NCI-H1105 (cell line): Measurements from ENCODE around the gene DLG4.
"Not testable (repeated sequence)": the region's sequence is repeated elsewhere in the genome, so short reads cannot be mapped to it uniquely, and the experiment has no call there.

ENCODE experiments used
- DNase-seq: peaks from one replicate; lab custom pipeline; 2025; lab: John Stamatoyannopoulos, UW

The DLG4 gene

GRCh38 chr17:7183433-7184090 lies 36.1 kb downstream of the DLG4 start:
- DNase-seq = no peak

DNA sequence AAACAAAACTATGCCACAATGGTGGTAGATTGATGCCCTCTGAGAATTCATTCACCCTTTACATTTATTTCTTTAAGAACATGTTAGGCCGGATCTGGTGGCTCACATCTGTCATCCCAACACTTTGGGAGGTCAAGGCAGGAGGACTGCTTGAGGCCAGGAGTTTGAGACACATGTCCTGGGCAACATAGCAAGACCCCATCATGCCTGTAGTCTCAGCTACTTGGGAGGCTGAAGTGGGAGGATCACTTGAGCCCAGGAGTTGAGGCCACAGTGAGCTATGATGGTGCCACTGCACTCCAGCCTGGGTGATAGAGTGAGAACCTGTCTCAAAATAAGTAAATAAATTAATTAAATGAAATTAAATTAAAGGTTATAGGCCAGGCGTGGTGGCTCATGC lies 37.5 kb downstream of the DLG4 start:
- not testable (repeated sequence) for DNase-seq

- DNase-seq = no peak
These were observed 40.0 kb downstream of the DLG4 start, which contains the start of gene ASGR1 for GRCh38 chr17:7179317-7180254. TSS of gene ASGR1 (minus strand) at chr17:7179370. CDS start at chr17:7178563, 807 bp downstream.

DNA sequence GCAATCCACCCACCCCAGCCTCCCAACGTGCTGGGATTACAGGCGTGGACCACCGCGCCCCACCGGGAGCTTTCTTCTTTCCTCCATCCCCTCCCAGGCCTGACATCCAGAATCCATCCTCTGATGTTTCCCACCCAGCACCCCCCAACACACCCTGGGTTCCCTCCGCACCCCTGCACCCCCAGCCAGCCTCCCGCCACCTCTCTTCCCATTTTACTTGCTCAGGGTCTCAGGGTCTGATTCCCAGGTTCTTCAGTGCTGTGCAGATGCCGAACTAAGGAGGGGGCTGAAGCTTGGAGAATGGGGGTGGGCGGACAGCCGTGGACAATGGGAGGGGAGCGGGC lies 40.7 kb downstream of the DLG4 start:
- no peak for DNase-seq

GRCh38 chr17:7177954-7178477 lies 41.6 kb downstream of the DLG4 start:
- DNase-seq = peak; percentile 78

- DNase-seq = peak; percentile 82
These were observed 42.3 kb downstream of the DLG4 start for GRCh38 chr17:7177191-7177953.

DNA sequence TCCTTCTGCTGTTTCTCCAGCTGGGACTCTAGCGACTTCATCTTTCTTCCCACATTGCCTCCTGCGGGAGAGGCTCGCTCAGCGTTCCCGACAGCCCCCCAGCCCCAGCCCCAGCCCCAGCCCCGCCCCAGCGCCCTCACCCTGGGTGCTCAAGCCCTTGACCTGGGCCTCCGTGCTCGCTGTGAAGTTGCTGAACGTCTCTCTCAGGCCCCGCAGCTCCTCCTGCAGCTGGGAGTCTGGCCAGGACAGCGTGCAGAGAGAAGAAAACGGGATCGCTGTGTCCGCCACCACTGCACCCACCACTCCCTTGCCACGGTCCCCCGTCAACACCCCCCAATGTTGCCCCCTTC lies 42.8 kb downstream of the DLG4 start:
- peak; percentile 14 for DNase-seq

DNA sequence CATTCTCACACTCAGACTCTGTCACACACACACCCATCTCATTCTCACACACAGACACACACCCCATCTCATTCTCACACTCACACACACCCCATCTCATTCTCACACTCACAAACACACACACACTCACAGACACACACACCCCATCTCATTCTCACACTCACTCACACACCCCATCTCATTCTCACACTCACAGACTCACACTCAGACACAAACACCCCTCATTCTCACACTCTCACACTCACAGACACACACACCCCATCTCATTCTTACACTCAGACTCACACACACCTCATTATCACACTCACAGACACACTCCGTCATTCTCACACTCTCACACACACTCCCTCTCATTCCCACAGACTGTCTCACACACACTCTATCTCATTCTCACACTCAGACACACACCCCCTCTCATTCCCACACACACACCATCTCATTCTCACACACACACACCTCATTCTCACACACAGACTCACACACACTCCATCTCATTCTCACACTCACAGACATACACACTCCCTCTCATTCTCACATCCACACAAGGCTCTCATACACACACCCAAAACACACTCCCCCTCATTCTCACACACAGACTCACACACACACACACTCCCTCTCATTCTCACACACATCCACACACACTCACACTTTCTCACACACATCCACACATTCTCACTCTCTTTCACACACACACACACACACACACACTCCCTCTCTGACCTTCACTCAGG lies 43.4 kb downstream of the DLG4 start:
- no peak for DNase-seq

GRCh38 chr17:7175330-7175733 lies 44.3 kb downstream of the DLG4 start:
- DNase-seq = no peak

DNA sequence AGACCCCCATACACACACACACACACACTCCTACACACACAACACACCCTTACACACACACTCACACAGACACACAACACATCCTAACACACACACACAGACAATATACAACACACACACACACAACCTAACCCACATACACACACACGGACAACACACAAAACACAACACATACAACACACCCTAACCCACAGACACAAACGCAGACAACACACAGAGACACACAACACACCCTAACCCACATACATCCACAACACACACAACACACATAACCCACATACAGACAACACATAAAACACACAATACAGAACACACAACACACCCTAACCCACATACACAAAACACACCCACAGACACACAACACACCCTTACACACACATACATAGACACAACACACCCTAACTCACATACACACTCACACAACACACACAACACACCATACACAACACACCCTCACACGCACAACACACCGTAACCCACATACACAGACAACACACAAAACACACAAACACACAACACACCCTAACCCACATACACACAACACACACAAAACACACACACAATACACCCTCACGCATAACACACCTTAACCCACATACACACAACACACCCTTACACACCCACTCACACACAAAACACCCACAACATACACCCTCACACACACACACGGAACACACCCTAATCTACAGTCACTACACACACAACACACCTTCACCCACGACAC lies 44.9 kb downstream of the DLG4 start:
- DNase-seq = no peak

GRCh38 chr17:7173687-7174602 lies 45.7 kb downstream of the DLG4 start:
- DNase-seq = no peak

GRCh38 chr17:7172522-7173191 lies 47.0 kb downstream of the DLG4 start:
- not testable (repeated sequence) for DNase-seq

GRCh38 chr17:7169565-7169908 lies 50.1 kb downstream of the DLG4 start:
- not testable (repeated sequence) for DNase-seq

- not testable (repeated sequence) for DNase-seq
These were observed 50.6 kb downstream of the DLG4 start for GRCh38 chr17:7168841-7169564.

GRCh38 chr17:7167832-7168231 lies 51.8 kb downstream of the DLG4 start:
- no peak for DNase-seq

GRCh38 chr17:7166873-7167272 lies 52.8 kb downstream of the DLG4 start:
- DNase-seq = no peak

GRCh38 chr17:7159571-7159970 lies 60.1 kb downstream of the DLG4 start:
- DNase-seq = not testable (repeated sequence)

DNA sequence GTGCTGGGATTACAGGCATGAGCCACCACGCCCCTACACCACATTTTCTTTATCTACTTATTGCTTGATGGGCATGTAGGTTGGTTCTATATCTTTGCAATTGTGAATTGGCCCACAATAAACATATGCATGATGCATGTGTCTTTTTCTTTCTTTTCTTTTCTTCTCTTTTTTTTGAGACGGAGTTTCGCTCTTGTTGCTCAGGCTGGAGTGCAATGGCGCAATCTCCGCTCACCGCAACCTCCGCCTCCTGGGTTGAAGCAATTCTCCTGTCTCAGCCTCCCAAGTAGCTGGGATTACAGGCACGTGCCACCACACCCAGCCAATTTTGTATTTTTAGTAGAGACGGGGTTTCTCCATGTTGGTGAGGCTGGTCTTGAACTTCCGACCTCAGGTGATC lies 61.2 kb downstream of the DLG4 start:
- DNase-seq = not testable (repeated sequence)
